IMR-90 (cell line): ENCODE measurements around the gene TRIM46. TPM values are rescaled to one million over a fixed set of nuclear protein-coding genes. Genes with fewer than 3 reads are reported as not detected.

ENCODE experiments used
- ATAC-seq: fragments of 200-7000 bp; cut with Tn5 transposase; 2 replicates; pipeline ENCODE4 v1.9.1; 2020; ENCODE audit warnings: low read depth, mild to moderate bottlenecking, moderate library complexity
- BruUV-seq: library from RNA; stranded (reverse); fragments of 400-500 nt; replicated peaks from 2 replicates; lab custom pipeline; 2021; lab: Mats Ljungman, UMichigan
- CTCF ChIA-PET: fragments of 300-600 bp; formaldehyde crosslinking; extraction: SDS; loops from one replicate; lab custom pipeline; 2021; ENCODE audit warnings: antibody characterized with exemption; lab: Yijun Ruan, JAX
- POLR2A ChIA-PET: fragments of 300-600 bp; sonication (Branson Sonifier 250); formaldehyde crosslinking; loops from one replicate; lab custom pipeline; 2022; ENCODE audit warnings: antibody characterized with exemption; ENCODE audit not compliant: unreplicated experiment; lab: Charles Lee
- DNase-seq: peaks from one replicate; pipeline ENCODE4 v3.0.0; 2013
- H2AFZ ChIP-seq: replicated peaks from 2 replicates; pipeline ENCODE3; 2013; ENCODE audit warnings: low read length, mild to moderate bottlenecking; ENCODE audit not compliant: poor library complexity
- H2AK5ac ChIP-seq: 2 replicates; pipeline ENCODE4 v1.6.1; 2013; ENCODE audit warnings: low read depth, low read length, inconsistent platforms
- H2AK9ac ChIP-seq: replicated peaks from 2 replicates; pipeline ENCODE3; 2013; ENCODE audit warnings: mild to moderate bottlenecking, low read depth, low read length, moderate library complexity; ENCODE audit not compliant: poor library complexity
- H2BK120ac ChIP-seq: 2 replicates; pipeline ENCODE4 v1.6.1; 2013; ENCODE audit warnings: low read depth, low read length, inconsistent platforms
- H2BK15ac ChIP-seq: 3 replicates; pipeline ENCODE4 v1.6.1; 2013; ENCODE audit warnings: low read depth, low read length, inconsistent platforms
- H2BK20ac ChIP-seq: 2 replicates; pipeline ENCODE4 v1.6.1; 2013; ENCODE audit warnings: low read depth, mild to moderate bottlenecking, inconsistent platforms, low read length, moderate library complexity
- H2BK5ac ChIP-seq: 2 replicates; pipeline ENCODE4 v1.6.1; 2013; ENCODE audit warnings: mild to moderate bottlenecking, low read depth, low read length, inconsistent platforms; ENCODE audit not compliant: poor library complexity, severe bottlenecking
- H3K14ac ChIP-seq: replicated peaks from 2 replicates; pipeline ENCODE4 v1.6.1; 2013; ENCODE audit warnings: low read depth, low read length, inconsistent platforms
- H3K18ac ChIP-seq: 2 replicates; pipeline ENCODE4 v1.6.1; 2013; ENCODE audit warnings: low read depth, low read length, control low read depth
- H3K23ac ChIP-seq: 2 replicates; pipeline ENCODE4 v1.6.1; 2013; ENCODE audit warnings: low read depth, low read length, inconsistent platforms
- H3K27ac ChIP-seq: 2 replicates; pipeline ENCODE4 v1.5.1; 2013; ENCODE audit warnings: mild to moderate bottlenecking, control low read depth, low read length; ENCODE audit not compliant: insufficient read depth
- H3K27me3 ChIP-seq: 2 replicates; pipeline ENCODE4 v1.6.1; 2013; ENCODE audit warnings: low read length; ENCODE audit not compliant: control insufficient read depth, insufficient read depth
- H3K36me3 ChIP-seq: 2 replicates; pipeline ENCODE4 v1.6.1; 2013; ENCODE audit warnings: low read length, mixed read lengths; ENCODE audit not compliant: control insufficient read depth, insufficient read depth
- H3K4ac ChIP-seq: 2 replicates; pipeline ENCODE4 v1.6.1; 2013; ENCODE audit warnings: low read depth, low read length, inconsistent platforms
- H3K4me1 ChIP-seq: 2 replicates; pipeline ENCODE4 v1.6.1; 2013; ENCODE audit warnings: low read length, mixed read lengths; ENCODE audit not compliant: control insufficient read depth, insufficient read depth
- H3K4me2 ChIP-seq: 2 replicates; pipeline ENCODE4 v1.6.1; 2013; ENCODE audit warnings: low read depth, mild to moderate bottlenecking, control low read depth, low read length, moderate library complexity
- H3K4me3 ChIP-seq: 2 replicates; pipeline ENCODE4 v1.5.1; 2013; ENCODE audit warnings: low read depth, mild to moderate bottlenecking, control low read depth, low read length, moderate library complexity; ENCODE audit not compliant: insufficient read depth
- H3K56ac ChIP-seq: 2 replicates; pipeline ENCODE4 v1.6.1; 2013; ENCODE audit warnings: low read length, inconsistent platforms; ENCODE audit not compliant: insufficient read depth; ENCODE audit errors: extremely low read depth
- H3K79me1 ChIP-seq, 2 experiments: 2 replicates each; pipeline ENCODE4 v1.6.1; 2013; ENCODE audit warnings: low read length in 2 of 2, inconsistent platforms in 1 of 2, low read depth in 1 of 2
- H3K9ac ChIP-seq: 2 replicates; pipeline ENCODE4 v1.6.1; 2013; ENCODE audit warnings: low read depth, low read length, control low read depth
- H3K9me1 ChIP-seq: 2 replicates; pipeline ENCODE4 v1.6.1; 2013; ENCODE audit warnings: low read length, inconsistent platforms; ENCODE audit not compliant: insufficient read depth
- H3K9me3 ChIP-seq: 2 replicates; pipeline ENCODE4 v1.6.1; 2013; ENCODE audit warnings: low read length; ENCODE audit not compliant: control insufficient read depth, insufficient read depth
- H4K20me1 ChIP-seq: 2 replicates; pipeline ENCODE4 v1.6.1; 2013; ENCODE audit warnings: low read length, inconsistent platforms; ENCODE audit not compliant: insufficient read depth
- H4K5ac ChIP-seq: 2 replicates; pipeline ENCODE4 v1.6.1; 2013; ENCODE audit warnings: mild to moderate bottlenecking, low read depth, low read length, control low read depth
- H4K8ac ChIP-seq, 2 experiments: 2 replicates each; pipeline ENCODE4 v1.6.1; 2013; ENCODE audit warnings: low read depth in 2 of 2, low read length in 2 of 2, control low read depth in 1 of 2, inconsistent platforms in 1 of 2
- H4K91ac ChIP-seq: 2 replicates; pipeline ENCODE4 v1.6.1; 2013; ENCODE audit warnings: low read depth, low read length, inconsistent platforms; ENCODE audit not compliant: insufficient read depth
- CEBPB ChIP-seq: IDR thresholded peaks from 2 replicates; pipeline ENCODE4 v1.6.1; 2012; ENCODE audit warnings: low read depth, low read length, improper control_type of control experiment
- CHD1 ChIP-seq: IDR thresholded peaks from 2 replicates; pipeline ENCODE4 v1.6.1; 2012; ENCODE audit warnings: low read depth, low read length, improper control_type of control experiment
- CTCF ChIP-seq: conservative IDR thresholded peaks from 2 replicates; pipeline ENCODE4 v1.5.1; 2012; ENCODE audit warnings: mild to moderate bottlenecking, low read depth, low read length, improper control_type of control experiment
- FOS ChIP-seq: fragments of 150-350 bp; IDR thresholded peaks from 2 replicates; pipeline ENCODE4 v1.6.1; 2016; ENCODE audit warnings: low read depth, low read length
- MAFK ChIP-seq: IDR thresholded peaks from 2 replicates; pipeline ENCODE4 v1.6.1; 2012; ENCODE audit warnings: low read depth, low read length, improper control_type of control experiment
- MAZ ChIP-seq: IDR thresholded peaks from 2 replicates; pipeline ENCODE4 v1.6.1; 2012; ENCODE audit warnings: low read depth, mild to moderate bottlenecking, low read length, improper control_type of control experiment, moderate library complexity, borderline replicate concordance
- MXI1 ChIP-seq: IDR thresholded peaks from 2 replicates; pipeline ENCODE4 v1.6.1; 2012; ENCODE audit warnings: low read depth, mild to moderate bottlenecking, low read length, moderate library complexity, borderline replicate concordance
- NFE2L2 ChIP-seq: fragments of 150-350 bp; IDR thresholded peaks from 2 replicates; pipeline ENCODE4 v1.6.1; 2016; ENCODE audit warnings: low read depth, mild to moderate bottlenecking, low read length
- POLR2A ChIP-seq: IDR thresholded peaks from 2 replicates; pipeline ENCODE4 v1.6.1; 2012; ENCODE audit warnings: mild to moderate bottlenecking, low read depth, low read length
- RAD21 ChIP-seq: IDR thresholded peaks from 2 replicates; pipeline ENCODE4 v1.6.1; 2012; ENCODE audit warnings: low read length, improper control_type of control experiment
- SMC3 ChIP-seq: fragments of 150-350 bp; IDR thresholded peaks from 2 replicates; pipeline ENCODE4 v1.6.1; 2016; ENCODE audit warnings: low read depth, mild to moderate bottlenecking, antibody characterized with exemption, low read length, moderate library complexity
- USF2 ChIP-seq: fragments of 150-350 bp; IDR thresholded peaks from 2 replicates; pipeline ENCODE4 v1.6.1; 2017; ENCODE audit warnings: mild to moderate bottlenecking, antibody characterized with exemption, low read length, low read depth
- WGBS, 2 experiments: methylation state at CpG; one replicate each; pipeline versions ENCODE4 v1.1.5 to v1.1.7; 2013; ENCODE audit warnings: missing lambda C conversion rate in 2 of 2; ENCODE audit not compliant: insufficient read length in 1 of 2; ENCODE audit errors: extremely low coverage in 2 of 2; 5-methylcytosine and 5-hydroxymethylcytosine counted together
- dilution Hi-C: fragments of 300-500 bp; cut with HindIII; formaldehyde crosslinking; loops from one replicate; pipeline ENCODE4 v1.14.3; 2018; ENCODE audit warnings: low sequenced_read_pairs; ENCODE audit not compliant: unreplicated experiment
- in situ Hi-C: fragments of 300-500 bp; cut with MboI; formaldehyde crosslinking; loops from 3 replicates; pipeline ENCODE4 v1.14.3; 2019; ENCODE audit warnings: low sequenced_read_pairs, inconsistent platforms, mixed read lengths
- intact Hi-C: fragments of 100-400 bp; cut with micrococcal nuclease; formaldehyde crosslinking; loops from 2 replicates; pipeline ENCODE4 v1.10.0; 2022
- polyA plus RNA-seq, 3 experiments: library from polyadenylated mRNA; depleted of rRNA; stranded (reverse); fragments of >200 nt; gene quantifications; 2 replicates each; pipeline ENCODE4 v1.2.3, GENCODE V29; 2012; ENCODE audit warnings: low replicate concordance in 1 of 3
- total RNA-seq: library from RNA; depleted of rRNA; stranded (reverse); fragments of >200 nt; gene quantifications from 2 replicates; pipeline ENCODE4 v1.2.3, GENCODE V29; 2012
- TF ChIP-seq, protein P1 (sequence below): fragments of 150-350 bp; IDR thresholded peaks from 2 replicates; pipeline ENCODE4 v1.6.1; 2016; ENCODE audit warnings: low read depth, mild to moderate bottlenecking, low read length, moderate library complexity, borderline replicate concordance

The TRIM46 gene
- total and polyA plus RNA-seq, 2 of the 4 experiments (the other 2 are of a cell fraction), result 2.3 to 6.2 TPM

- peak overlapping the region; percentile 96 for H2AFZ ChIP-seq
- H2BK15ac ChIP-seq, result no peak overlapping the region; the same call in 2 of the 3 replicates
- H4K20me1 ChIP-seq, result no peaks in the 10 kb centered on the region
- intact Hi-C loops, result loop anchor here (10.0 kb wide), 2 partner anchors 197 to 423 kb away; partner anchors contain the start of genes CKS1B and SHC1
- no TSS peak for BruUV-seq
- peaks cover 0 to 43% of the 10 kb centered on the region in 2 experiments for H3K79me1 ChIP-seq
- TF ChIP-seq, protein P1, sequence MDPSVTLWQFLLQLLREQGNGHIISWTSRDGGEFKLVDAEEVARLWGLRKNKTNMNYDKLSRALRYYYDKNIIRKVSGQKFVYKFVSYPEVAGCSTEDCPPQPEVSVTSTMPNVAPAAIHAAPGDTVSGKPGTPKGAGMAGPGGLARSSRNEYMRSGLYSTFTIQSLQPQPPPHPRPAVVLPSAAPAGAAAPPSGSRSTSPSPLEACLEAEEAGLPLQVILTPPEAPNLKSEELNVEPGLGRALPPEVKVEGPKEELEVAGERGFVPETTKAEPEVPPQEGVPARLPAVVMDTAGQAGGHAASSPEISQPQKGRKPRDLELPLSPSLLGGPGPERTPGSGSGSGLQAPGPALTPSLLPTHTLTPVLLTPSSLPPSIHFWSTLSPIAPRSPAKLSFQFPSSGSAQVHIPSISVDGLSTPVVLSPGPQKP, result no peak
- TF ChIP-seq SMC3 (no peak), MAZ (no peak), CEBPB (no peak), RAD21 (no peak), CTCF (no peak), NFE2L2 (no peak), USF2 (no peak), CHD1 (no peak), MAFK (no peak), MXI1 (no peak), POLR2A (no peak), FOS (no peak)
- peak overlapping the region; percentile 94 for H3K9ac ChIP-seq
- H3K36me3 ChIP-seq, result peaks cover 19% of the 10 kb centered on the region
- CTCF ChIA-PET, result interaction anchor here (1.1 to 1.6 kb wide), 6 partner anchors 22 to 87 kb away, joined by 4 to 19 read pairs (median 6); partner anchors contain the start of gene THBS3
- H3K9me3 ChIP-seq, result no peaks in the 10 kb centered on the region
- H2BK5ac ChIP-seq, result peak overlapping the region; percentile 86
- peak overlapping the region; percentile 34 to 93; a peak in 3 of 4 replicates for H4K8ac ChIP-seq
- H3K14ac ChIP-seq, result peak overlapping the region; percentile 82
- H3K4ac ChIP-seq, result peak overlapping the region; percentile 92
- ATAC-seq (peak; percentile 33), DNase-seq (no peak)
- POLR2A ChIA-PET, result no interaction called here
- H3K27me3 ChIP-seq, result no peaks in the 10 kb centered on the region
- peak overlapping the region; percentile 69; the same call in 1 of the 2 replicates for H4K91ac ChIP-seq
- dilution Hi-C loops, result no loop called here
- peaks cover 2% of the 10 kb centered on the region for H3K9me1 ChIP-seq
- in situ Hi-C loops, result no loop called here
- H4K5ac ChIP-seq, result peak overlapping the region; percentile 84
- peak overlapping the region; percentile 92 for H3K4me2 ChIP-seq
- peak overlapping the region; percentile 73 for H2AK5ac ChIP-seq
- peak overlapping the region; percentile 25; the same call in 1 of the 2 replicates for H3K18ac ChIP-seq
- H2BK20ac ChIP-seq, result no peak overlapping the region
- peak overlapping the region; percentile 93 for H2AK9ac ChIP-seq
- H3K56ac ChIP-seq, result peak overlapping the region; percentile 76
- H3K23ac ChIP-seq, result peak overlapping the region; percentile 40; the same call in 1 of the 2 replicates
- peaks cover 4% of the 10 kb centered on the region for H3K4me1 ChIP-seq
- peak overlapping the region; percentile 93 for H3K27ac ChIP-seq
- WGBS, 2 experiments, result 0% methylated on average over 2 of the region's 8 CpGs; no CpG with 5 or more reads in 1 of the 2 experiments
- 0 out of 2 replicates have a peak overlapping the region, but pooled peaks have one; percentile 37 for H2BK120ac ChIP-seq
- peak overlapping the region; percentile 81 for H3K4me3 ChIP-seq
Measured at GRCh38 chr1:155171836-155172731, 1.6 kb upstream of the TRIM46 start.
